Peyer's patch (tissue), 4 donors: ENCODE data around the gene WIPF1. TPM values are rescaled to one million over a fixed set of nuclear protein-coding genes. Genes with fewer than 3 reads are reported as not detected.
A peak's percentile ranks its signal among the peaks of the same experiment; 100 is the strongest.
"Not testable (repeated sequence)": the region's sequence is repeated elsewhere in the genome, so short reads cannot be mapped to it uniquely, and the experiment has no call there.

Experiments
- DNase-seq, 3 donors: peaks; one replicate each; pipeline ENCODE4 v3.0.0-alpha.2; 2017 to 2019
- H3K27ac ChIP-seq, 4 donors: fragments of 200-600 bp; sonication (generic); one replicate each; pipeline ENCODE4 v1.5.1; 2016 to 2019
- H3K27me3 ChIP-seq, 2 donors: fragments of 200-600 bp; sonication (generic); one replicate each; pipeline ENCODE4 v1.5.1; 2019
- H3K36me3 ChIP-seq, 3 donors: fragments of 200-600 bp; sonication (generic); one replicate each; pipeline ENCODE4 v1.5.1; 2016 to 2019
- H3K4me1 ChIP-seq, 4 donors: fragments of 200-600 bp; sonication (generic); one replicate each; pipeline ENCODE4 v1.5.1; 2016 to 2019
- H3K4me3 ChIP-seq, 4 donors: fragments of 200-600 bp; sonication (generic); 1 replicate in 3 of 4; 2 replicates in 1 of 4; pipeline ENCODE4 v1.5.1; 2016 to 2019; ENCODE audit warnings: mild to moderate bottlenecking in 1 of 4
- H3K9me3 ChIP-seq, 4 donors: fragments of 200-600 bp; sonication (generic); one replicate each; pipeline ENCODE4 v1.5.1; 2016 to 2019; ENCODE audit warnings: mild to moderate bottlenecking in 1 of 4
- POLR2A ChIP-seq, 2 donors: fragments of 450-650 bp; IDR thresholded peaks; one replicate each; pipeline ENCODE4 v1.5.1; 2017; ENCODE audit warnings: antibody characterized with exemption in 2 of 2, mild to moderate bottlenecking in 2 of 2, moderate library complexity in 2 of 2
- total RNA-seq, 4 donors: library from RNA; depleted of rRNA; stranded (reverse); fragments of >200 nt; gene quantifications; one replicate each; pipeline ENCODE4 v1.1.0, GENCODE V29; 2016
- TF ChIP-seq, protein P1 (sequence below), 6 experiments: fragments of 450-650 bp in 4 of 6; fragments of 200-600 bp in 2 of 6; sonication (generic) in 1 of 6; IDR thresholded peaks; one replicate each; pipeline ENCODE4 v1.5.1; 2017 to 2019; ENCODE audit warnings: antibody characterized with exemption in 6 of 6, mild to moderate bottlenecking in 3 of 6, moderate library complexity in 1 of 6

The WIPF1 gene
- total RNA-seq, 4 donors from 2014 or later, result 7.4 to 81.7 (median 17.3) TPM

DNA sequence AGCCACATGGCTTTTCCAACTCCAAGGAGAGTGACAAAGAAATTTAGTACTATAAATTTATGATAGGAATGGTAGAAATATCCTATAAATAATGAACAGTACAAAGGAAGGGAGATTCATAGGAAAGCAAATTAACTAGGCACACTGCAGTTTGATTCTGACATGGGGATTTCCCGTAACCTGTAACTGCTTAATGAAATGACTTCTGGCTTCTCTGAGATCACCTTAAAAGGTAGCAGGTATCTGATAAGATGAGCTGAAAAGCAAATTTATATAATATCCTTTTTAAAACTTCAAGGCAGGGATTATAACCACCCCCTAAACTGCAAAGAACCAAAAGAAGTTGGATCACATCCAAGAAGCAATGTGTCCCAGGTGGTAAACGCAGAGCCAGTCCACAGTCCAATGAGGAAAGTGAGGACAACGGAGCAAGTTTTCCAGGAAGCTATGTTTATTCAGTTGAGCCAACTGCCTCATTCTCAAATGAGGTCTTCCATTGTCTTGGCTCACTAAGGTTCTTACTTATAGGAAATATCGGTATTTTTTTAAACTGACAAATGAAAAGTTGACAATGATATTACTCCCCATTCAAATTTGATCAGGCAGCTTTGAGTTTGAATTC is 43.0 kb downstream of the WIPF1 start:
- TF ChIP-seq, protein P1, sequence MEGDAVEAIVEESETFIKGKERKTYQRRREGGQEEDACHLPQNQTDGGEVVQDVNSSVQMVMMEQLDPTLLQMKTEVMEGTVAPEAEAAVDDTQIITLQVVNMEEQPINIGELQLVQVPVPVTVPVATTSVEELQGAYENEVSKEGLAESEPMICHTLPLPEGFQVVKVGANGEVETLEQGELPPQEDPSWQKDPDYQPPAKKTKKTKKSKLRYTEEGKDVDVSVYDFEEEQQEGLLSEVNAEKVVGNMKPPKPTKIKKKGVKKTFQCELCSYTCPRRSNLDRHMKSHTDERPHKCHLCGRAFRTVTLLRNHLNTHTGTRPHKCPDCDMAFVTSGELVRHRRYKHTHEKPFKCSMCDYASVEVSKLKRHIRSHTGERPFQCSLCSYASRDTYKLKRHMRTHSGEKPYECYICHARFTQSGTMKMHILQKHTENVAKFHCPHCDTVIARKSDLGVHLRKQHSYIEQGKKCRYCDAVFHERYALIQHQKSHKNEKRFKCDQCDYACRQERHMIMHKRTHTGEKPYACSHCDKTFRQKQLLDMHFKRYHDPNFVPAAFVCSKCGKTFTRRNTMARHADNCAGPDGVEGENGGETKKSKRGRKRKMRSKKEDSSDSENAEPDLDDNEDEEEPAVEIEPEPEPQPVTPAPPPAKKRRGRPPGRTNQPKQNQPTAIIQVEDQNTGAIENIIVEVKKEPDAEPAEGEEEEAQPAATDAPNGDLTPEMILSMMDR (IDR thresholded peaks at IDR 0.05), result no peak
- TF ChIP-seq POLR2A (IDR thresholded peaks at IDR 0.05), result no peak
- no peak overlapping the region for H3K4me3 ChIP-seq
- H3K27me3 ChIP-seq, result no peaks in the 10 kb centered on the region
- peak overlapping the region in 2 of 4 donors; percentile 21 to 24 for H3K27ac ChIP-seq
- no peaks in the 10 kb centered on the region for H3K36me3 ChIP-seq
- DNase-seq, result no peak
- H3K9me3 ChIP-seq, result no peaks in the 10 kb centered on the region
- H3K4me1 ChIP-seq, result peaks cover 0 to 9% (median 0%) of the 10 kb centered on the region in 4 donors

DNA sequence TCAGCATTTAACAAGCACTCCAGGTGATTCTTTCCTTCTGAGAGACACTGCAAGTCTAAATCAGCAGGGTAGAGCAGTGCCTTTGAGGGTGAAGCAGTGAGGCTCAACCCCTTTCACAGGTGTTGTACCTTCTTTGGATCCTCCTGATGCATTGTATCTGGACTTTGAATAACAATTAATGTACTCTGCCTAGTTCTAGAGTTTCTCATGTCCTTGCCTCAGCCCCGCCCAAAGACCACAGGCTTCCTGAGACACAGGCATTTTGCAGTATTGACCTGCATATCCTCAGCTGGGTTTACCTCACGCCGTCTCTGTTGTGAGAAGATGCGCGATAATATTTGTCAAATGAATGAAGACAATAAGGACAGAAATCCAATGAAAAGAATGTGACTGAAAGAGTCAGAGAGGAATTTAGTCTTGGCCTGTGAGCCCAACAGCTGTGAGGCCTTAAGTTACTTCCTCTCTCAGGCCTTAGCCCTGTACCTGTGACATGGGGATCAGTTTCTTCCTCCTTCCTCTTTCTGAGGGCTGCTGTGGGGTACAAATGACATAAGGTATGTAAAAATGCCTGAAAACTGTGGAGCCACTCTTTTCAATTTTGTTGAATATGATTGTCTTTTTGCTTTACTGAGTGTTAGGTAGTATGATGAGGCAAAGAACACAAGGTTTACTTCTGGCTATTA is 43.7 kb downstream of the WIPF1 start:
- Histone ChIP-seq H3K36me3 (no peaks in the 10 kb centered on the region), H3K4me3 (no peak overlapping the region), H3K9me3 (no peaks in the 10 kb centered on the region), H3K27ac (peak overlapping the region in 3 of 4 donors; percentile 4 to 24 (median 21)), H3K27me3 (no peaks in the 10 kb centered on the region), H3K4me1 (peaks cover 0 to 9% (median 0%) of the 10 kb centered on the region in 4 donors)
- no peak for TF ChIP-seq POLR2A (IDR thresholded peaks at IDR 0.05)
- TF ChIP-seq, protein P1 (IDR thresholded peaks at IDR 0.05), result no peak
- peak in 2 of 3 donors; percentile 56 to 74 for DNase-seq

DNA sequence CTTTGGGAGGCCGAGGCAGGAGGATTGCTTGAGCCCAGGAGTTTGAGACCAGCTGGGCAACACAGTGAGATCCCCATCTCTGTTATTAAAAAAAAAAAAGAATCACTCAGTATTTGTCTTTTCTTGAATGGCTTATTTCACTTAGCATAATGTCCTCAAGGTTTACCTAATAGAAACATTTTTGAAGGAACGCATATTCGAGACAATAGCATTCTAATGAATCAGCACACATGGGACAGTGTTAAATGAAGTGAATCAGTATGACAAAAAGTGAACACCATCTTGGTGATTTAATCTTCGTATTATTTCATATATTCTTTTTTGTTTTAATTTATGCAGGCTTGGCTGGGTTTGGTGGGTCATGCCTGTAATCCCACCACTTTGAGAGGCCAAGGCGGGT is 44.7 kb downstream of the WIPF1 start:
- no peaks in the 10 kb centered on the region for H3K36me3 ChIP-seq
- H3K4me1 ChIP-seq, result peaks cover 0 to 9% (median 0%) of the 10 kb centered on the region in 4 donors
- no peak overlapping the region for H3K4me3 ChIP-seq
- H3K27me3 ChIP-seq, result no peaks in the 10 kb centered on the region
- DNase-seq, result no peak
- TF ChIP-seq POLR2A (IDR thresholded peaks at IDR 0.05), result no peak
- TF ChIP-seq, protein P1 (IDR thresholded peaks at IDR 0.05), result no peak
- H3K9me3 ChIP-seq, result no peaks in the 10 kb centered on the region
- no peak overlapping the region for H3K27ac ChIP-seq

DNA sequence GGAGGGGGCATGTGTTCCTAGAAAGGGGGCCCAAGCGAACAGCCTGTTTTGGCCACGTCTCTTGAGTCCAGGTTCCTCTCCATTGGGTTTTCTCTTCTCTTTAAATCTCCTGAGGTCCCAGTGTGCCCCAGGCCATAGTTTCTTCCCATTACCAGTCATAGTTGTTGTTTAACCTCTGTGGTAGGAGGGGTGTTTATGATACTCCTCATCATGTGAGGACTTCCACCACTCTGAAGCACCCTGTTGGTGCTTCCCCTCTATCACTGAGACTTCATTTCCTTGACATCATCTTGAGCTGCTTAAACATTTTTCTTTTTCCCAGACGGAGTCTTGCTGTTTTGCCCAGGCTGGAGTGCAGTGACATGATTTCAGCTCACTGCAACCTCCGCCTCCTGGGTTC is 45.9 kb downstream of the WIPF1 start:
- peaks cover 0 to 9% (median 0%) of the 10 kb centered on the region in 4 donors for H3K4me1 ChIP-seq
- H3K36me3 ChIP-seq, result no peaks in the 10 kb centered on the region
- no peak overlapping the region for H3K4me3 ChIP-seq
- no peak overlapping the region for H3K27ac ChIP-seq
- TF ChIP-seq POLR2A (IDR thresholded peaks at IDR 0.05), result no peak
- TF ChIP-seq, protein P1 (IDR thresholded peaks at IDR 0.05), result no peak
- H3K9me3 ChIP-seq, result no peaks in the 10 kb centered on the region
- DNase-seq, result no peak
- no peaks in the 10 kb centered on the region for H3K27me3 ChIP-seq

DNA sequence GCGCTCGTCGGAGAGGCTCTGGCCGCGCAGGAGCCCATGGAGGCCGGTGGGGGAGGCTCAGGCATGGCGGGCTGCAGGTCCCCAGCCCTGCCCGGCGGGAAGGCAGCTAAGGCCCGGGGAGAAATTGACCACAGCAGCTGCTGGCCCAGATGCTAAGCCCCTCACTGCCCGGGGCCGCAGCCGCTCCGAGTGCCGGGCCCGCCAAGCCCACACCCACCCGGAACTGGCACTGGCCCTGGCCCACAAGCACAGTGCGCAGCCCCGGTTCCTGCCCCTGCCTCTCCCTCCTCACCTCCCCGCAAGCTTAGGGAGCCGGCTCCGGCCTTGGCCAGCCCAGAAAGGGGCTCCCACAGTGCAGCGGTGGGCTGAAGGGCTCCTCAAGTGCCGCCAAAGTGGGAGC is 49.0 kb downstream of the WIPF1 start:
- DNase-seq, H3K9me3 ChIP-seq, H3K27me3 ChIP-seq, H3K4me3 ChIP-seq, H3K4me1 ChIP-seq, H3K36me3 ChIP-seq, H3K27ac ChIP-seq: not testable (repeated sequence)

DNA sequence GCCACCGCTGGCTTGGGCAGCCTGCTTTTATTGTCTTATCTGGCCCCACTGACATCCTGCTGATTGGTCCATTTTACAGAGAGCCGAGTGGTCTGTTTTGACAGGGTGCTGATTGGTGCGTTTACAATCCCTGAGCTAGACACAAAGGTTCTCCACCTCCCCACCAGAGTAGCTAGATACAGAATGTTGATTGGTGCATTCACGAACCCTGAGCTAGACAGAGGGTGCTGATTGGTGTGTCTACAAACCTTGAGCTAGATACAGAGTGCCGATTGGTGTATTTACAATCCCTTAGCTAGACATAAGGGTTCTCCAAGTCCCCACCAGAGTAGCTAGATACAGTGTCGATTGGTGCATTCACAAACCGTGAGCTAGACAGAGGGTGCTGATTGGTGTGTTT is 49.6 kb downstream of the WIPF1 start:
- DNase-seq, H3K4me1 ChIP-seq, H3K27ac ChIP-seq, H3K36me3 ChIP-seq, H3K4me3 ChIP-seq, H3K9me3 ChIP-seq, H3K27me3 ChIP-seq: not testable (repeated sequence)
